ENCODE measurements around the gene TMCO6. TPM values are rescaled to one million over a fixed set of nuclear protein-coding genes. Genes with fewer than 3 reads are reported as not detected.

Gene TMCO6
- total RNA-seq, 2 experiments from 2014 or later, result 26.9 to 36.8 TPM

GRCh38 chr5:140674211-140674610 is 35.0 kb downstream of the TMCO6 start:
- POLR2A ChIA-PET, result interaction anchor here (1.0 to 1.3 kb wide), 2 partner anchors 20 to 26 kb away, joined by 3 read pairs; partner anchors contain the start of gene ZMAT2

GRCh38 chr5:140674629-140675028 is 35.4 kb downstream of the TMCO6 start:
- no peak for TF ChIP-seq CTCF (conservative IDR thresholded peaks at IDR 0.05; ENCODE audit: low read length)
- no peak for TF ChIP-seq EZH2phosphoT487 (IDR thresholded peaks at IDR 0.05; ENCODE audit: borderline replicate concordance, low read depth, low read length)
- H3K4me1 ChIP-seq (ENCODE audit: insufficient read depth, low read length, poor library complexity, severe bottlenecking), result no peaks in the 10 kb centered on the region
- ChIA-PET CTCF (ENCODE audit: unreplicated experiment) (no interaction called here), POLR2A (interaction anchor here (0.7 to 1.3 kb wide), 4 partner anchors 20 to 1386 kb away, joined by 3 to 6 read pairs (median 3); partner anchors contain the start of gene ZMAT2)
- no peaks in the 10 kb centered on the region for H3K9me3 ChIP-seq (ENCODE audit: low read length)
- H3K9me2 ChIP-seq (ENCODE audit: insufficient read depth, low read length), result no peaks in the 10 kb centered on the region
- H2AFZ ChIP-seq (ENCODE audit: low read length), result no peak overlapping the region
- H3K79me2 ChIP-seq (ENCODE audit: insufficient read depth, low read depth, low read length), result no peaks in the 10 kb centered on the region
- no TSS peak for BruUV-seq (replicated peaks)
- no peaks in the 10 kb centered on the region for H4K20me1 ChIP-seq (ENCODE audit: insufficient read depth, low read length)
- H3K27ac ChIP-seq (ENCODE audit: low read depth, low read length, poor library complexity, severe bottlenecking), result no peak overlapping the region
- H3K4me2 ChIP-seq (ENCODE audit: low read length), result no peak overlapping the region
- intact Hi-C loops (cut with micrococcal nuclease; ENCODE audit: unreplicated experiment), result no loop called here
- DNase-seq (ENCODE audit: low spot score), result no peak
- H3K36me3 ChIP-seq (ENCODE audit: insufficient read depth, low read length), result peaks cover 91% of the 10 kb centered on the region
- no peak overlapping the region for H3K4me3 ChIP-seq (ENCODE audit: low read depth, low read length, poor library complexity, severe bottlenecking)

More at GRCh38 chr5:140674211-140674610, 35.0 kb downstream of the TMCO6 start:
- intact Hi-C loops (cut with micrococcal nuclease; ENCODE audit: unreplicated experiment), result no loop called here
- Histone ChIP-seq H3K4me2 (ENCODE audit: low read length) (no peak overlapping the region), H3K4me3 (ENCODE audit: low read depth, low read length, poor library complexity, severe bottlenecking) (no peak overlapping the region), H3K79me2 (ENCODE audit: insufficient read depth, low read depth, low read length) (no peaks in the 10 kb centered on the region), H2AFZ (ENCODE audit: low read length) (no peak overlapping the region), H3K36me3 (ENCODE audit: insufficient read depth, low read length) (peaks cover 91% of the 10 kb centered on the region), H3K9me3 (ENCODE audit: low read length) (no peaks in the 10 kb centered on the region), H4K20me1 (ENCODE audit: insufficient read depth, low read length) (no peaks in the 10 kb centered on the region), H3K4me1 (ENCODE audit: insufficient read depth, low read length, poor library complexity, severe bottlenecking) (no peaks in the 10 kb centered on the region), H3K9me2 (ENCODE audit: insufficient read depth, low read length) (no peaks in the 10 kb centered on the region), H3K27ac (ENCODE audit: low read depth, low read length, poor library complexity, severe bottlenecking) (no peak overlapping the region)
- TF ChIP-seq CTCF (conservative IDR thresholded peaks at IDR 0.05; ENCODE audit: low read length) (no peak), EZH2phosphoT487 (IDR thresholded peaks at IDR 0.05; ENCODE audit: borderline replicate concordance, low read depth, low read length) (no peak)
- CTCF ChIA-PET (ENCODE audit: unreplicated experiment), result no interaction called here
- TSS peak; percentile 78 for BruUV-seq (replicated peaks)
- no peak for DNase-seq (ENCODE audit: low spot score)

- no peak overlapping the region for H3K27ac ChIP-seq (ENCODE audit: low read depth, low read length, poor library complexity, severe bottlenecking)
- no peaks in the 10 kb centered on the region for H3K79me2 ChIP-seq (ENCODE audit: insufficient read depth, low read depth, low read length)
- no peak overlapping the region for H2AFZ ChIP-seq (ENCODE audit: low read length)
- ChIA-PET POLR2A (no interaction called here), CTCF (ENCODE audit: unreplicated experiment) (no interaction called here)
- H3K9me2 ChIP-seq (ENCODE audit: insufficient read depth, low read length), result no peaks in the 10 kb centered on the region
- TF ChIP-seq CTCF (conservative IDR thresholded peaks at IDR 0.05; ENCODE audit: low read length), result no peak
- no peak for TF ChIP-seq EZH2phosphoT487 (IDR thresholded peaks at IDR 0.05; ENCODE audit: borderline replicate concordance, low read depth, low read length)
- BruUV-seq (replicated peaks), result no TSS peak
- H3K4me3 ChIP-seq (ENCODE audit: low read depth, low read length, poor library complexity, severe bottlenecking), result no peak overlapping the region
- intact Hi-C loops (cut with micrococcal nuclease; ENCODE audit: unreplicated experiment), result no loop called here
- peaks cover 84% of the 10 kb centered on the region for H3K36me3 ChIP-seq (ENCODE audit: insufficient read depth, low read length)
- DNase-seq (ENCODE audit: low spot score), result no peak
- no peak overlapping the region for H3K4me2 ChIP-seq (ENCODE audit: low read length)
- no peaks in the 10 kb centered on the region for H3K9me3 ChIP-seq (ENCODE audit: low read length)
- no peaks in the 10 kb centered on the region for H3K4me1 ChIP-seq (ENCODE audit: insufficient read depth, low read length, poor library complexity, severe bottlenecking)
- no peaks in the 10 kb centered on the region for H4K20me1 ChIP-seq (ENCODE audit: insufficient read depth, low read length)
Observed at GRCh38 chr5:140677947-140678346, 38.7 kb downstream of the TMCO6 start.
